CD4-positive, alpha-beta T cell treated with Interferon alpha-2 for 1 hour (primary cell): ENCODE results near the gene MUC15.
"Not testable (repeated sequence)": the region's sequence is repeated elsewhere in the genome, so short reads cannot be mapped to it uniquely, and the experiment has no call there.

Experiments
- DNase-seq, 2 donors: peaks; one replicate each; pipeline ENCODE4 v3.0.0-alpha.2; 2020 to 2022

Gene MUC15, protein sequence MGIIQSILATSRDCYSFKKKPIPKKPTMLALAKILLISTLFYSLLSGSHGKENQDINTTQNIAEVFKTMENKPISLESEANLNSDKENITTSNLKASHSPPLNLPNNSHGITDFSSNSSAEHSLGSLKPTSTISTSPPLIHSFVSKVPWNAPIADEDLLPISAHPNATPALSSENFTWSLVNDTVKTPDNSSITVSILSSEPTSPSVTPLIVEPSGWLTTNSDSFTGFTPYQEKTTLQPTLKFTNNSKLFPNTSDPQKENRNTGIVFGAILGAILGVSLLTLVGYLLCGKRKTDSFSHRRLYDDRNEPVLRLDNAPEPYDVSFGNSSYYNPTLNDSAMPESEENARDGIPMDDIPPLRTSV

DNA sequence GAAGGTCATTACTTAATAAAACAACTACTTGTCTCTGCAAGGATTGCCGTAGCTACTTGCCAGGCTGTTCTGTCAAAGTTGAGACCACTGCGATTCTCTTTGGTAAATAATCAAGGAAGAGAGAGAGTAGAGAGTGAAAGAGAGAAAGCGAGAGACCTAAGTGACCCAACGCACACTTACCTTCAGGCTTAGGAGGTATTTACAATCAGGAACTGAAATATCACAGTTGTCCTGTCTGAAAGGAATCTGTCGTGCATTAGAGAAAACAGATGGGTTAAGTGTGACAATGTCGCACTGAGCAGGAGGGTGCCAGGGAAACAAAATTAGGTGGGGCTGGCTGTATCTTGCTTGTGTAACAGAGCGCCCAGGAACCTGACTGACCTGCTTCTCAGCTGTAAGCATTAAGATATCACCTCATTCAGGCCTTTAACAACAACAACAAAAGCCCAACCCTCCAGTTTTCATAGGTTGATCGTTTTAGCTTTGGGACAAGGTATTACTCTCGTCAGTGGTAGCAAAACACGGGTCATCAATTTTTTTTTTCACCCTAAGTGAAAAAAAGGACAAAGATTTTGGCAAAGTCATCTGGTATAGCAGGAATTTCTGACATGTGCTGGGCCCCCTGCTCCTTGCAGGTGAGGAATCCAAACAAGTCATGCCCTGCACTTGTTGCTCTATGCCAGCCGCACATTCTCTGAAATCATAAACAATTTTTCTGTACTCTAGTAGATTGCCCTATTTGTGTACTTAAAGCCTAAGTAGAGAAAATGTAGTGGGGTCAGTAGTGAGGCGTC lies at the start of gene MUC15:
Gene MUC15 (minus strand): TSS at position 403 of the 794 bp plus-strand sequence. CDS start 5,169 bp downstream, outside the sequence.
- no peak for DNase-seq

DNA sequence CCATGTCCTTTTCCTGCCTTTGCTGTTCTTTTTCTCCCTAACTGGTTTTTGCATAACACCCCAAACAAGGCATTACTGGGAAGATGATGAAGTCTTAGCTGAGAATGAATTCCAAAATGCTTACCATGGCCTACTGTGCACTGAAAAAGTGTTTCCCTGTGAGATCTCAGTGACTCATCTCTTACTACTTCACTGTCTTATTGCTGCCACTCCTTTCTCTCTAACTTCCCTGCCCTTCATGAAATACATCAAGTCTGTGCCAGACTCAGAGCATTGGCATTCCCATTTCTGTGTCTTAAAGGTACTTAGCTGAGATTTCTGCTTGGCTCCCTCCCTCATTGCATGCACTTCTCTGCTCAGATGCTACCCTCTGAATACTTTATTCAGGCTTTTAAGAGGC lies 49.1 kb upstream of the MUC15 start:
- DNase-seq: no peak

DNA sequence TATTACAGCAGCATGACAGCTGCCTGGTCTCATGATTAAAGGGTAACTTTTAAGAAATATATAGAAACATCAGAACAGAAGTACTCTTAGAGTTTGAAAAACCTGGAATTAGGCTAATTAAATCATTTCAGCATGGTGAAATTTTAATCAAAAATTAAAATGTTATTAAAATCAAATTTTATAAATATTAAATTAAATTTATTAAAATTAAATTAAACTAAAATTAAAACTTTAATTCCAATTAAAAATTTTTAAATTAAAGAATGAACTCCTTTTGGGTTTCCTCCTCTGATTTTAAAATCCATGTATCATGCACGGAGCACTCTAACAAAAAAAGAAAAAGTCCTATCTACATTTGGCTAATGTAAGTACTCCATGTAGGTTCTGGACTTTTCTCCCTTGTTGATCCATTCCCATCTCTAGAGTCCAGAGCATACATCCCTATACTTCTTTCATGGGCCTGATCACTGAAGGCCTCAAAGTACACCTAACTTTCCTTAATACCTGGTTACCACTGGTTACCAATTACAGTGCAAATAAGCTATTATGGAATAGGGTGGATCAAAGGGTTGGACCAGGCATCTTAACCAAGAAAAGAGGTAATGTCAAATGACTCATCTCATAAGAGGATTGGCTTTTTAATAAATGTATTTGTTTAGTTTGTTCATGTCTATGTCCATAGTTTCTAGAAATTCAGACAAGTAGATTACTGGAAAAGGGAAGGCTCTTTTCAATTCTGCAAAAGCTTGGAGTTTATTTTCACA lies 48.4 kb upstream of the MUC15 start:
- no peak for DNase-seq

DNA sequence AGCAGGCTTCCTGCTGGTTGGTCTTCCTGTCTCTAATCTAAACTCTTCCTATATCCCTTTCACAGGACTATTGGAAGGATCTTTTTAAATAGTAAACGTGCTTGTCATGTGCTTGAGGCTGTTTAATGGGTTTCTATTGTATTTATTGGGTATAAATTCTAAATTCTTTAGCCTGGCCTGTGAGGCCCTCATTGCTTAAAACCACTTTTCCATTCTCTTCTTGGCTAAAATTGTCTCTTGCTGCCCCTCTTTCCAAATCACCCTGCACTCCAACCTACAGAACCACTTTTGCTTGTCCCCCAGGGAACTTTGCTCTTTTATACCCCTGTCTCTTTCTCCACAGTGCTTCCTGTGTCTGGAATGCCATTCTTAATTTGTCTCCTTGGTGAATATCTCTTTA lies 46.4 kb upstream of the MUC15 start:
- DNase-seq: no peak

DNA sequence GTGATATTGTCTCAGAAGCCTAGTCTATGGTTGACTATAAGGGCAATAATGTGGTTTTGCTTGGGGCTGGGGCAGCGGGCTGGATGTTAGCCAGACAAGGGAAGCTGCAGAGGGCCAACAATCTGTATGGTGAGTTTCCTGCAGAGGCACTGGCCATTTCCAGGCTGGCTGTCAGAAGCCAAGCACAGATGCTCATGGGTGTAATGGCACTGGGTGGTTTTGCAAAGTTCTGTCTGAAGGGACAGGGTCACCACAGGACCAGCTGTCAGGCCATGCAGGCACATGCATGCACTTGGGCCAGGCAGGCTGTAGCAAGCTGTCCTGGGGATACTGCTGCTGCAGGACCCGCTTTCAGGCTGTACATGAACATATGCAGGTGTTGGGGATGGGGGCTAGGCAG lies 41.7 kb upstream of the MUC15 start:
- DNase-seq: no peak

DNA sequence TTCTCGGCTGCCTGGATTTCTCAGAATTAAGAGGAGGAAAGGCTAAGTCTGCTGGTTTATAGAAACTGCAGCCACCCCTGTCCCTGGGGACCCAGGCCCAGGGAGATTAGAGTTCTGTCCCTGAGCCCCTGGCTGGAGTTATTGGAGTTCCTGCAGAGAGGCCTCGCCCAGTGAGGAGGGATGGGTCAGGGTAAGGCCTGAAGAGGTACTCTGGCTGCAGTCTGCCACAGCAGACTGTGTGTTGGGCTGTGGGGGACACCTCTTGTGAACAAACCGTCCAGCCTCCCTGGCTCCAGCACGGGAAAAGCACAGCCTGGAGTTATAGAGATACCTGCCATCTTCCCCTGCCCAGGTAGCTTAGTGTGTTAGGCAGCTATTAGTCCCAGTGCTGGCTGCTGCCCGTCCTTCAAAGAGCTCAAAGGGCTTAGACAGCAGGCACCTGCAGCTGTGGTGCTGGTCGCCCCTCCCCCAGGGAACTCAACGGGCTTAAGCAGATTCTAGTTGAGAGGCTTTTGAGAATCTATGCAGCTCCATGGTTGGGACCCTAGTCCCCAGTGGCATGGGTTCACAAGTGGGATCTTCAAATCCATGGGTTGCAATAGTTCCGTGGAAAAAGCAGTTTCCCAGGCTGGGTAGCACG lies 36.6 kb upstream of the MUC15 start:
- no peak for DNase-seq

DNA sequence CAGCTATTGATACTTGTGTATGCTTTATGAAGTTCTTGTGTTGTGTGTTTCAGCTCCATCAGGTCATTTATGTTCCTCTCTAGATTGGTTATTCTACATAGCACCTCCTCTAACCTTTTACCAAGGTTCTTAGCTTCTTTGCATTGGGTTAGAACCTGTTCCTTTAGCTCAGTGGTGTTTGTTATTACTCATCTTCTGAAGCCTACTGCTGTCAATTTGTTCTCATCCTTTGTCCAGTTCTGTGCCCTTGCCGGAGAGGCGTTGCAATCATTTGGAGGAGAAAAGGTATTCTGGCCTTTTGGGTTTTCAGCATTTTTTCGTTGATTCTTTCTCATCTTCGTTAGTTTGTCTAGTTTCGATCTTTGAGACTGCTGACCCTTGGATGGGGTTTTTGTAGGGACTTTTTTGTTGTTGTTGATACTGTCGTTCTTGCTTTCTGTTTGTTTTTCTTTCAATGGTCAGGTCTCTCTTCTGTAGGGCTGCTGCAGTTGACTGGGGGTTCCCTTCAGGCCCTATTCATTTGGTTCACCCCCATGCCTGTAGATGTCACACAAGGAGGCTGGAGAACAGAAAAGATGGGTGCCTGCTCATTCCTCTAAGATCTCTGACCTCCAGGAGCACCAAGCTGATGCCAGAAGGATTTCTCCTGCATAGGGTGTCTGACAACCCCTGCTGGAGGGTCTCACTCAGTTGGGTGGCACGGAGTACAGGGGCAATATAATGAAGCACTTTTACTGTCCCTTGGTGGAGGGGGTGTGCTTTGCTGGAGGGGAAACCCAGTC lies 35.9 kb upstream of the MUC15 start:
- no peak for DNase-seq

DNA sequence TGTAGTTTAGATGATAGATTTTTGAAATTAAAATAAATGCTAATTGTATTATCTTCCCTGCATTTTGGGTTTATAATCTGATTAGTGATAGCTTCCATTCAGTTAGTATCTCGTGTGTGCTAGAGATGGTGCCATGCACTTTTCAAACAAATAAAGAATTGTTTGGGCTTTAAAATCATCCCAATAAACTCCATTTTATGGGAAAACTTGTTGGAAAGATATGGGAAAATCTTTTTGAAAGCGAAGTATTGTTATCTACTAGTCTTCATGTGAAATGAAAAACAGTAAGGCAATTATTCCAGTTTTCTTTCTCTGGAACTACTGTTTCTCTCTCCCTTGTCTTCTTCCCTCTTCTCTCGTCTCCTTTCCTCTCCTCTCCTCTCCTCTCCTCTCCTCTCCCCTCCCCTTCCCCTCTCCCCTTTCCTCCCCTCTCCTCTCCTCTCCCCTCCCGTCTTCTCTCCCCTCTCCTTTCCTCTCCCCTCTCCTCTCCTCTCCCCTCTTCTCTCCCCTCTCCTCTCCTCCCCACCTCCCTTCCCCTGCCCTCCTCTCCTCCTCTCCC lies 27.9 kb upstream of the MUC15 start:
- no peak for DNase-seq

DNA sequence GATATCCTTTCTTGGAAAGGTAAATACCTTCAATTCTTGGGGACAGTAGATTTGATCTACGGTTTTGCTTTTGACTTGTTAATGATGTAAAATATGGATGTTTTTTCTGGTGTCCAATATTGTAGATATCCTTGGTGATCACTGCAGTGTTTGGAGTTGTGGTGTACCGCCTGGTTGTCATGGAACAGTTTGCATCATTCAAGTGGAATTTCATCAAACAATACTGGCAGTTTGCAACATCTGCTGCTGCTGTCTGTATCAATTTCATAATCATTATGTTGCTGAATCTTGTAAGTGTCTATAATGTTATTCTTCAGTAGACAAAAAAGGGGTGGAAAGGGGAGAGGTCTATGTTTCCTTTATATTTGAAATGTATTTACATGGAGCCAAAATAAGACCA lies 27.4 kb upstream of the MUC15 start:
- no peak for DNase-seq

DNA sequence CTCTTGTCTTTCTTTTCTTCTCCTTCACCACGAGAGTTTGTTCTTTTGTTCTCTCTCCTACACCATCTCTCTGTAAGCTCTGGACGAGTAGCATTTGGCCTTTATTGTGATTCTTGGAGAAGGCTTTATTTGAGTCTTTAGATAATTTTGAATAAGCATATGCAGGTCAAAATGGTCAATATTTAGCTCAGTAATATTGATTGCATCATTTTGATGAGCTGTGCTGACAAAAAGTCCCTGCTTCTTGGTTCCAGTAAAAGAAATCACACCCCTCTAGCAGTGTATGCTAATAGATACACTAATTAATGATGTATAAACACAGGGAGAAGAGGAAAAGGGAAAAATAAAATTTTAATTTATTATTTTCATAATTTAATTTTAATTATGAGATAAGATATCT lies 25.8 kb upstream of the MUC15 start:
- no peak for DNase-seq

DNA sequence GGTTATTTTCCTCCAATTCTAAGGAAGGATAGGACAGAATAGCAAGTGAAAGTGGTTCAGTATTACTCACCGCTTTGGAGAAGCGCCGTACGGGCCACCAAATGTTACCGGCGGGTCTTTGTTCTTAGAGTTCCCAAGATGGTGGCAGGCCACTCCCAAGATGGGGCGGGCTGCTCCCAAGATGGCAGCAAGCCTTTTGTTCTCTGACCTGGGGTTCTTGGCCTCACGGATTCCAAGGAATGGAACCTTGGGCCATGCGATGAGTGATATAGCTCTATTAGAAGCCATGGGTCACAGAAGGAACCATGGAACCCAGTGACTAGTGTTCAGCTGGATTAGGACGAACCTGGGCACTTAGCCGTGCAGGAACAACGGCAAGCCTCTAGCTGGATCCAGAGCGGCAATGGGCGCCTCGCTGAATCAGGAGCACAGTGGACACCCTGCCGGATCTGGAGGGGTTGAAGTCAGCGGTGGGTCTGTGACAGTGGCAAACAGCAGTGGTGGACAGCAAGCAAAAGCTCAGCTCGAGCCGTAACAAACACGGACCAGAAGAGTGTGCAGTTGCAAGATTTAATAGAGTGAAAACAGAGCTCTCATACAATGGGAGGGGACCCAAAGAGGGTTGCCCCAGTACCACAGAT lies 25.1 kb upstream of the MUC15 start:
- not testable (repeated sequence) for DNase-seq

DNA sequence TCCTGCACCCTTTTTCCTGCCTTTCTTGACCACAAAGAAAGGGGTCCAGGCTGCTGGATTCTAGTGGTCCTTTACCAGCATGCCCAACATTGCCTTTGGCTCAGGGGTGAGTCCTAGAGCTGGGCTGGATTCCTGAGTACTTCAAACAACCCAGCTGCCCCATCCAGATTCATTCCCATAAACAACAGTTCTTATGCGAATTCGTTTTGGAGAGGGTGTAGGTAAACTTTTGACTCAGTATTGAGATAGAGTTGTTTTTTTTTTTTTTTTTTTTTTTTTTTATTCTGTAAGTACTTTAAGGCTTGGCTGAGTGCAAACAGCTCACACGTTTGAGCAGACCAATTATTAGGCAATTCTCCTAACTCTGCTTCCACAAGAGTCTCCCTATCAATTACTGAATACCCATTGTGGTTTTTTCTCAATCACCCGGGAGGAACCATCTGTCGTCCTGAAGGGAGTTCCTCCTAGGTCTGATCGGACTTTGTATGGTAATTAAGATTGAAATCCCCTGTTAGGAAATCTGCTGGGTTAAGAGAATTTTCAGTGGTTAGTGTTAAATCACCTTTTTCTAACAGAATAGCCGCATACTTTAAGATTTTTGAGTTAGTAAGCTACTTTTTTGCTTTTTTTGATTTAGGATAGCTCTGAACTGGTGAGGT lies 23.3 kb upstream of the MUC15 start:
- DNase-seq: not testable (repeated sequence)

DNA sequence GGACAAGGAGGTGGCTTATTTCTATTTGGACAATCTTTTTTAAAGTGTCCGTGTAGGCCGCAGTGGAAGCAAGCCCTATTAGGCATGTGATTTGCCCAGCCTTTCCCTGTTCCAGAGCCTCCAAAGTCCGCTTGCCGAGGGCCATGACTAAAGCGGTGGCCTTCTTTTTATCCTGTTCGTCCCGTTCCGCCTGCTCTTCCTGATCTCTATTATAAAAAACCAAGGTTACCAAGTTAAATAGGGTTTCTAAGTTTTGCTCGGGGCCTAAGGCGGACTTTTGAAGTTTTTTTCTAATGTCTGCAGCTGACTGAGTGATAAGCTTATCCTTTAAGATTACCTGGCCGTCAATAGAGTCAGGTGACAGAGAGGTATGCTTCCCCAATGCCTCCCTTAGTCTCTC lies 21.6 kb upstream of the MUC15 start:
- DNase-seq: no peak

DNA sequence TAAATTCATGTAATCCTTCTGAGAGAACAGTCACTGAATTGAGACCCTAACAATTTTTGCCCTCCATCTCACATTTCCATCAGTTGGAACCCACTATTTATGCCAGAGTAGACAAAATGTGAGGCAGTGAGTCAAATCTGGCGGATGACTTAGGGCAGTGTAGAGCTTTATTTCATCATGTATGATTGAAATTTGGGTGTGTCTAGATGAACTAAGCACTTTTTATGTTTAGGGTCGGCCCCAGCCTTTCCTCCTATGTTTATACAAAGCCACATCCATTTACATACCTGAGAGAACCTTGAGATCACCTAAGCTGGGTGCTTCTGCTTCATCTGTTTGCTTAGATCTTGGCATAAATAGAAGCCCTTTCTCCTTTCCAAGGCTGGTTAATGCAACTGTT lies 15.0 kb upstream of the MUC15 start:
- no peak for DNase-seq

DNA sequence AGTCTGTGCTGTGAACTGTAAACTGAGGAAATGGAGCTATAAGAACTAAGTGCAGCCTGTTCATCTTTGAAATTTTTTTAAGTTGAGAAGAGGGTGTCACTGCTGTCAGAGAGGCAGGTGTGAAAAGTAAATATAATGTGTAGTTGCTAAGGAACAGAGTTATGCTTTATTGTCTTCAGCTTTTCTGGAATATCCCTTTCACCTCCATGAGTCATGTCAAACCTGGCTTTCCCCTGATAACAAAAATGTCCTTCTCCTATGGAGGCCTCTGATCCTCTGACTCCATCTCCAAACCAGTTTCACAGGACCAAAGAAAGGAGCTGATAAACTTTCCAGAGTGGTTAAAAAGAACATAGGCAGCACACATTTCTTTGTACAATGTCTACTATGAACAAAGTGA lies 12.8 kb upstream of the MUC15 start:
- no peak for DNase-seq

DNA sequence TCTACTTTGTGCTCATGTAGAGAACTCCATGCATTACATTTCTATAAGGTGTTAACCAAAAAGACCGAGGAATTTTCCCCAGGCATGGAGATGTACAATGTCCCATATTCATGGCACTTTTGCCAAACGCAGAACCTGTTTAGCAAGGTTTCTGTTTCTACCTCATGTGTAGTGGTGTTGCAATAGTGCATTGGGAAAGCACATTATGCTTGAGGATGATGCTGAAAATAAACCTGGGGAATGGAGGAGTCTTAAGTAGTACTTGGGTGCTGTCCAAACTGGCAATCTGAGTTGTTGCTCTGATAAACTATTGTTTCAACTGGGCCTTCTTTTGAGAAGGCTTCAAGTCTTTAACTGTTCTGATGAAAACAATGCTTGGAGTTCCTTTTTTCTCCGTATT lies 11.5 kb upstream of the MUC15 start:
- DNase-seq: no peak

DNA sequence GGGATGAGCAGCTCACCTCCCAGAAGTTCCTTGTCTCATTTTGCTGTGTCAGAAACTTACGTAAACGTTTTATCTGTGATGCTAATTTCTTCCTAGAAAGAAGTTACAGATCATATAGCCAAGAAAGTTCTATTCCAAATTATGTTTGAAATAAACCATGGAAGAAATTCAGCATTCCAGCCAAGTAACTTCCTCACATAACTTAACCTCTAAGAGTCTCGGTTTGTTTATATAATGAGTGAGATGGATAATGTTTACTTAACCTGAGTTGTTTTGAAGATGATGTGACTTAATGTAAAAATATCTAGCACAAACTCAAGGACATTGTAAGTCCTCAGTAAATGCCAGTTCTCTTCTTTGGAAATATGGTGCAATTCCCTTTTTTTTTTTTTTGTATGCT lies 8.9 kb upstream of the MUC15 start:
- no peak for DNase-seq

DNA sequence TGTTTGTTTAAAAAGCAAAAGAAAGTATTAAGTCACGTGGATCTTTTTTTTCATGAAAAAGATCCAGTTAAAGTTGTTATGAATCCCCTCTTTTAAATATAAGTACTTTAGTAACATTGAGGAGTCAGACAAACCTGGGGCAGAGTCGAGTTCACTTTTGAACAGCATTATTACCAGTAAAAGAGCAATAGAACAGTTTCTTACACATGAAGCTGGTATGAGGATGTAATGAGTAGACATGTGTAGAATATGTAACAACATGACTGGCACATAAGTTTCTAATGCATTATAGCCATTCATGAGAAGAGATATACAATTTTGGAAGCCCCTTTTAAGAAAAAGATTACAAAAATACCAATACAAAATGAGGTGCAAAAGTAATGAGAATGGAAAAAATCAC lies 7.6 kb upstream of the MUC15 start:
- no peak for DNase-seq

DNA sequence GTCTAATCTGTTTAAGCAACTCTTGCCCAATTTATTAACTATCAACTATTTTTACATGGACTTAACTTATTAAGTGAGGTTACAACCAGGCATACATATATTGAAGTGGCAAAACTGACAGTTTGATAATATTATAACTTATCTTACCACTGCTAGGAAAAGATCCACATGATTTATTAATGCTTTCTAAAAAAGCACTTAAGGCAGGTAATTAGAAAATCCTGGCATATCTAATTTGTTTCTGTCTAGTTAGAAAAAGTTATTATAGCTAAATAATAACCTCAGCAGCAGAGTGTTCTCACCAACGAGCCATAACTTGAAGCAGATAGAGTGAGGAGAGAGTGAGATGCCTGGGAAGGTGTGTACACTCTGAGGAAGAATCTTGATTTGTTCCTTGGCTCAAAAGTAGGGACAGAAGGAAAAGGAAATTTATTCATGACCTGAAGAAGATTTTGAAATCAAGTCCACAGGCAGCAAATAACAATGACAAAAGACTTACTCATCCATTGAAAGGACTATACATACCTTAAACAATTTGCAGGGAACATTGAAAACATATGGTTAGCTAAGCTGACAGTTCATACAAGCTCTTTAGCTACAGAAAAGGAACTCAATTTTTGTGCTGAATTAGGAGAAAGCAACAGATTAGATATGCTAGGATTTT lies 7.1 kb upstream of the MUC15 start:
- no peak for DNase-seq

DNA sequence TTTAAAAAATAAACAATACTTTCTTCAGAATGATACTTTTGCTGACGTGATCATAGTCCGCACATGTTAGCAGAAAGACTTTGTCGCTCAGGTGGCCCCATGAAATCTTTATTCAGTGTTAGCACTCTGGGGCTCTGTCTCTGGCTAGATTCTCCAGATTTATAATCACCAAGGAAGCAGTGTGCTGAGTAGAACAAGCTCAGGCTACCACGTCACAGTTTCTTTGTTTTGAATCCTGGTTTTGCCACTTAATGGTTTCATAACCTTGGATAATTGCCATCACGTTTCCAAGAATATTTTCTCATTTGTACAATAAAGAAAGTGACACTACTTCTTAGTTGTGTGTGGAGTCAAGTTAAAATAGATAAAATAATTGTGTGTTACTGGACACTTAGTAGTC lies 3.9 kb upstream of the MUC15 start:
- no peak for DNase-seq
